ENCODE results near the gene GRB10. TPM values are rescaled to one million over a fixed set of nuclear protein-coding genes. Genes with fewer than 3 reads are reported as not detected.

The GRB10 gene
- polyA plus RNA-seq, 1 donor from 2014 or later, result 78.4 TPM

DNA sequence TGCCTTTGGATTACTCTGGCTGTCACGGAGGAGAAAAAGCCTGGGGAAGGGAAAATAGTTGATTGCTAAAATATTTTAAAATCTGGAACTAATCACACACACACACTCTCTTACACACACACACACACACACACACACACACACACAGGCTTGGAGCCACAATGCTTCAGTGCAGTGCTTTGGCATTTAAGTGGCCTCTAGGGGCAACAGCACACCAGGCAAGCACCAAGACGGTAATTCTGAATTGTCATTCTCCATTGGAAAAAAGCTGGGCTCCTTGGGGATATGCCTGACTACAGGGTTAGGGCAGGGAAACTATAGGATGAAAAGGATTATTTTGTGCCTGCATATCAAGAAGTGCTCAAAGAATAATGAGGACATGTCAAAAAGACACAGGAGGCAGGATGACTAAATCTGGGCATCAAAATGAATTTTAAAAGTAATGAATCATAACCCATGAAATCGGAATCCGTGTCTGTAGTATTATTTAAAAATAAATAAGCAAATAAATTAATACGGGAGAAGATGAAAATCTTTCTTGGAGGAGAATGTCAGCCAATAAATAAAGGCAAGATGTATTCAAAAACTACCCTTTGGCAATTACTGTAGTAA lies 187.1 kb downstream of the GRB10 start:
- H3K4me3 ChIP-seq (ENCODE audit: low read length), result no peak overlapping the region
- H3K36me3 ChIP-seq (ENCODE audit: insufficient read depth, low read length), result no peaks in the 10 kb centered on the region
- H4K20me1 ChIP-seq (ENCODE audit: insufficient read depth), result no peaks in the 10 kb centered on the region

DNA sequence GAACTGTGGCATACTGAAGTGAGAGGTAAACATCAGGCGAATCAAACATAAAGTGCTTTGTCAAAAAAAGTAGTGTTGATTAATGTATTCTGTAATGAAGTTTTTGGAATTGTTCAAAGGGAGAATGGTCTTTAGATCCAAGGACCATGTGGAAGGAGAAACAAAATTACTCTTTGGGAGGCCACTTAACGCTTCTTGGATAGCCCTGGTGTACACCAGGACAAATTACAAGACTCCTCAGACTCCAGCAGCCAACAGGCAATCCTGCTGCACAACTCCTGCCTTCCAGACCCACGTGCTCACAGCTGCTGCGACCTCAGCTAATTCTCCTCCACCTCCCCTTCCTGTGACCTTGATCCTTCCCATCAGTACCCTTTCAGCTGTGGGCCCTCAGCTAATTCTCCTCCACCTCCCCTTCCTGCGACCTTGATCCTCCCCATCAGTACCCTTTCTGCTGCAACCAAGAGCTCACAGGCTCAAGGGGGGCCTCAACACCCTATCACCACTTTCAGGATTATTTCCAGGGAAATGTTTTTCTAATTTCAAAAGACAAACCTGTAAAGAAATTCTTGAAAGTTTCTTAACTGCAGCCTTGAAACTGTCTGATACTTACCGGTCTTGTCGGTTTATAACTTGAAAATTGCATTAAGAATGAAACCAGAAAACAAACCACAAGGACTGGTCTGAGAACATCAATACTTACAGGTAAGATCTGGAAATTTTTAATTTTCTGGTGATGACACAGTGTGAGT lies 187.8 kb downstream of the GRB10 start:
- no peak for TF ChIP-seq POLR2AphosphoS5 (IDR thresholded peaks at IDR 0.05)
- no peak for TF ChIP-seq MXI1 (conservative IDR thresholded peaks at IDR 0.05; ENCODE audit: poor library complexity, severe bottlenecking)
- TF ChIP-seq EZH2 (IDR thresholded peaks at IDR 0.05; ENCODE audit: borderline replicate concordance, insufficient read depth, low read length, poor library complexity, severe bottlenecking), result no peak
- no peak for TF ChIP-seq SMC3 (conservative IDR thresholded peaks at IDR 0.05; ENCODE audit: poor library complexity)
- no peak for TF ChIP-seq RAD21 (conservative IDR thresholded peaks at IDR 0.05)
- TF ChIP-seq, protein P1, sequence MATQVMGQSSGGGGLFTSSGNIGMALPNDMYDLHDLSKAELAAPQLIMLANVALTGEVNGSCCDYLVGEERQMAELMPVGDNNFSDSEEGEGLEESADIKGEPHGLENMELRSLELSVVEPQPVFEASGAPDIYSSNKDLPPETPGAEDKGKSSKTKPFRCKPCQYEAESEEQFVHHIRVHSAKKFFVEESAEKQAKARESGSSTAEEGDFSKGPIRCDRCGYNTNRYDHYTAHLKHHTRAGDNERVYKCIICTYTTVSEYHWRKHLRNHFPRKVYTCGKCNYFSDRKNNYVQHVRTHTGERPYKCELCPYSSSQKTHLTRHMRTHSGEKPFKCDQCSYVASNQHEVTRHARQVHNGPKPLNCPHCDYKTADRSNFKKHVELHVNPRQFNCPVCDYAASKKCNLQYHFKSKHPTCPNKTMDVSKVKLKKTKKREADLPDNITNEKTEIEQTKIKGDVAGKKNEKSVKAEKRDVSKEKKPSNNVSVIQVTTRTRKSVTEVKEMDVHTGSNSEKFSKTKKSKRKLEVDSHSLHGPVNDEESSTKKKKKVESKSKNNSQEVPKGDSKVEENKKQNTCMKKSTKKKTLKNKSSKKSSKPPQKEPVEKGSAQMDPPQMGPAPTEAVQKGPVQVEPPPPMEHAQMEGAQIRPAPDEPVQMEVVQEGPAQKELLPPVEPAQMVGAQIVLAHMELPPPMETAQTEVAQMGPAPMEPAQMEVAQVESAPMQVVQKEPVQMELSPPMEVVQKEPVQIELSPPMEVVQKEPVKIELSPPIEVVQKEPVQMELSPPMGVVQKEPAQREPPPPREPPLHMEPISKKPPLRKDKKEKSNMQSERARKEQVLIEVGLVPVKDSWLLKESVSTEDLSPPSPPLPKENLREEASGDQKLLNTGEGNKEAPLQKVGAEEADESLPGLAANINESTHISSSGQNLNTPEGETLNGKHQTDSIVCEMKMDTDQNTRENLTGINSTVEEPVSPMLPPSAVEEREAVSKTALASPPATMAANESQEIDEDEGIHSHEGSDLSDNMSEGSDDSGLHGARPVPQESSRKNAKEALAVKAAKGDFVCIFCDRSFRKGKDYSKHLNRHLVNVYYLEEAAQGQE (IDR thresholded peaks at IDR 0.05; ENCODE audit: borderline replicate concordance), result no peak
- H3K36me3 ChIP-seq (ENCODE audit: insufficient read depth, low read length), result no peaks in the 10 kb centered on the region

More for the DNA sequence above, 187.1 kb downstream of the GRB10 start:
- Histone ChIP-seq H3K9ac (ENCODE audit: low read length) (no peak overlapping the region), H3K9me2 (ENCODE audit: insufficient read depth, low read length) (no peaks in the 10 kb centered on the region), H3K27me3 (ENCODE audit: insufficient read depth, low read depth, low read length) (no peaks in the 10 kb centered on the region), H3K27ac (ENCODE audit: low read length) (peak overlapping the region; percentile 22), H3K9me3 (ENCODE audit: low read length) (no peaks in the 10 kb centered on the region), H3K79me2 (replicated peaks; ENCODE audit: insufficient read depth, low read length) (no peaks in the 10 kb centered on the region), H3K4me2 (ENCODE audit: low read length) (no peak overlapping the region), H3F3A (ENCODE audit: insufficient read depth, low read length, poor library complexity, severe bottlenecking) (no peaks in the 10 kb centered on the region), H2AFZ (ENCODE audit: low read depth, low read length) (no peak overlapping the region)
- TF ChIP-seq POLR2AphosphoS5 (IDR thresholded peaks at IDR 0.05) (no peak), SMC3 (conservative IDR thresholded peaks at IDR 0.05; ENCODE audit: poor library complexity) (peak; percentile 37), EP300 (conservative IDR thresholded peaks at IDR 0.05; ENCODE audit: poor library complexity, severe bottlenecking) (no peak), RAD21 (conservative IDR thresholded peaks at IDR 0.05) (peak; percentile 61)
- TF ChIP-seq, protein P2, sequence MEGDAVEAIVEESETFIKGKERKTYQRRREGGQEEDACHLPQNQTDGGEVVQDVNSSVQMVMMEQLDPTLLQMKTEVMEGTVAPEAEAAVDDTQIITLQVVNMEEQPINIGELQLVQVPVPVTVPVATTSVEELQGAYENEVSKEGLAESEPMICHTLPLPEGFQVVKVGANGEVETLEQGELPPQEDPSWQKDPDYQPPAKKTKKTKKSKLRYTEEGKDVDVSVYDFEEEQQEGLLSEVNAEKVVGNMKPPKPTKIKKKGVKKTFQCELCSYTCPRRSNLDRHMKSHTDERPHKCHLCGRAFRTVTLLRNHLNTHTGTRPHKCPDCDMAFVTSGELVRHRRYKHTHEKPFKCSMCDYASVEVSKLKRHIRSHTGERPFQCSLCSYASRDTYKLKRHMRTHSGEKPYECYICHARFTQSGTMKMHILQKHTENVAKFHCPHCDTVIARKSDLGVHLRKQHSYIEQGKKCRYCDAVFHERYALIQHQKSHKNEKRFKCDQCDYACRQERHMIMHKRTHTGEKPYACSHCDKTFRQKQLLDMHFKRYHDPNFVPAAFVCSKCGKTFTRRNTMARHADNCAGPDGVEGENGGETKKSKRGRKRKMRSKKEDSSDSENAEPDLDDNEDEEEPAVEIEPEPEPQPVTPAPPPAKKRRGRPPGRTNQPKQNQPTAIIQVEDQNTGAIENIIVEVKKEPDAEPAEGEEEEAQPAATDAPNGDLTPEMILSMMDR (IDR thresholded peaks at IDR 0.05; ENCODE audit: poor library complexity, severe bottlenecking), result peak; percentile 65
- TF ChIP-seq, protein P1 (IDR thresholded peaks at IDR 0.05; ENCODE audit: borderline replicate concordance), result no peak

More for the DNA sequence above, 187.8 kb downstream of the GRB10 start:
- H3K79me2 ChIP-seq (replicated peaks; ENCODE audit: insufficient read depth, low read length), result no peaks in the 10 kb centered on the region
- H3F3A ChIP-seq (ENCODE audit: insufficient read depth, low read length, poor library complexity, severe bottlenecking), result no peaks in the 10 kb centered on the region
- no peak overlapping the region for H3K4me3 ChIP-seq (ENCODE audit: low read length)
- H3K4me2 ChIP-seq (ENCODE audit: low read length), result no peak overlapping the region
- no peak overlapping the region for H3K9ac ChIP-seq (ENCODE audit: low read length)
- no peak overlapping the region for H2AFZ ChIP-seq (ENCODE audit: low read depth, low read length)
- no peaks in the 10 kb centered on the region for H3K9me3 ChIP-seq (ENCODE audit: low read length)
- H3K9me2 ChIP-seq (ENCODE audit: insufficient read depth, low read length), result no peaks in the 10 kb centered on the region
- no peaks in the 10 kb centered on the region for H3K27me3 ChIP-seq (ENCODE audit: insufficient read depth, low read depth, low read length)
- H3K27ac ChIP-seq (ENCODE audit: low read length), result peak overlapping the region; percentile 22
- no peaks in the 10 kb centered on the region for H4K20me1 ChIP-seq (ENCODE audit: insufficient read depth)
